Measurements from ENCODE around the gene NWD2.

DNA sequence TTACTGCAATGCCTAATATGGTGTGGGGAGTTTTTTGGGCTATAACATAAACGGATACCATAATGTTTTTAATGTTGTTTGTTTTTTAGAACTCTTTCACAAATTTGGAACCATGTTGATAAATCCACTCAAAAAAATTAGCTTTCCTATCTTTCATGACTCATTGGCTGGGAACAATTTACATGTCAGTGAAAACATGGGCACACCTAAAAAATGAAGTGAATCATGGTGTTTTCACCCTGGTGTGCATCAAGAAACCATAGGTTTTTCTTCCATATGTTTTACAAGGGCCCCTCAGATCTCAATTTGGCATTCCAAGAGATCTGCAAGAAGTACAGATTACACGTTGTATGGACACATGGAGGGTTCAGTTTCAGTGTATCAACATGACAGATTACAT, 207.1 kb downstream of the NWD2 start:
- no peak for TF ChIP-seq POLR2A (IDR thresholded peaks at IDR 0.05)
- TF ChIP-seq, protein P1, sequence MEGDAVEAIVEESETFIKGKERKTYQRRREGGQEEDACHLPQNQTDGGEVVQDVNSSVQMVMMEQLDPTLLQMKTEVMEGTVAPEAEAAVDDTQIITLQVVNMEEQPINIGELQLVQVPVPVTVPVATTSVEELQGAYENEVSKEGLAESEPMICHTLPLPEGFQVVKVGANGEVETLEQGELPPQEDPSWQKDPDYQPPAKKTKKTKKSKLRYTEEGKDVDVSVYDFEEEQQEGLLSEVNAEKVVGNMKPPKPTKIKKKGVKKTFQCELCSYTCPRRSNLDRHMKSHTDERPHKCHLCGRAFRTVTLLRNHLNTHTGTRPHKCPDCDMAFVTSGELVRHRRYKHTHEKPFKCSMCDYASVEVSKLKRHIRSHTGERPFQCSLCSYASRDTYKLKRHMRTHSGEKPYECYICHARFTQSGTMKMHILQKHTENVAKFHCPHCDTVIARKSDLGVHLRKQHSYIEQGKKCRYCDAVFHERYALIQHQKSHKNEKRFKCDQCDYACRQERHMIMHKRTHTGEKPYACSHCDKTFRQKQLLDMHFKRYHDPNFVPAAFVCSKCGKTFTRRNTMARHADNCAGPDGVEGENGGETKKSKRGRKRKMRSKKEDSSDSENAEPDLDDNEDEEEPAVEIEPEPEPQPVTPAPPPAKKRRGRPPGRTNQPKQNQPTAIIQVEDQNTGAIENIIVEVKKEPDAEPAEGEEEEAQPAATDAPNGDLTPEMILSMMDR (IDR thresholded peaks at IDR 0.05) = no peak
- TF ChIP-seq POLR2AphosphoS5 (IDR thresholded peaks at IDR 0.05) = no peak

Data from prostate gland (tissue), 2 donors.